ENCODE results near the gene PURA. TPM values are rescaled to one million over a fixed set of nuclear protein-coding genes. Genes with fewer than 3 reads are reported as not detected.

PURA gene
- total and polyA plus RNA-seq, 2 of the 4 experiments (the other 2 are of a cell fraction), result 3.8 to 5.6 TPM

DNA sequence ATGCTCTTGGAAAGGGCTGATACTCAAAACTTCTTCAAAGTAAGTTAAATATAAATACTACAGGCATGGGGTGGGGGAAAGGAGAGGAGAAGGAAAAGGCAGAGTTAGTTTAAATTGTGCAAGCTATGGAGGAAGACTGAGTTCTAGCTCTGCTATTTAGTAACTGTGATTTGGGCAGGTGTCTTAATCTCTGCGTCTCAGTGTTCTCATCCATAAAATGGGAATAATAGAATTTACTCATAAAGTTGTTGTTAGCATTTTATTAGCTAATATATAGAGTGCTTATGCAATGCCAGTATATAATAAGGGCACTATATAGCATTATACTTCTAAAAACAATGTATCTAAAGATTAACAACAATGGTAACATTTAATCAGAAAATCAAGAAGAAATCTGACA is 12.7 kb upstream of the PURA start:
- no CpG with 5 or more reads among the region's 1 CpG for WGBS, 2 experiments (ENCODE audit: extremely low coverage in 2 of 2, insufficient read length in 1 of 2)

More for the DNA sequence above, 12.7 kb upstream of the PURA start:
- Histone ChIP-seq H3K14ac (replicated peaks; ENCODE audit: low read depth, low read length) (no peak overlapping the region), H4K8ac (ENCODE audit: low read depth in 2 of 2, low read length in 2 of 2) (no peak overlapping the region), H2BK5ac (ENCODE audit: low read depth, low read length, poor library complexity, severe bottlenecking) (no peak overlapping the region), H3K4me1 (ENCODE audit: control insufficient read depth, insufficient read depth, low read length) (no peaks in the 10 kb centered on the region), H3K18ac (ENCODE audit: low read depth, low read length) (no peak overlapping the region), H2AK5ac (ENCODE audit: low read depth, low read length) (no peak overlapping the region), H3K79me1 (ENCODE audit: low read depth in 1 of 2, low read length in 2 of 2) (no peaks in the 10 kb centered on the region), H2AK9ac (replicated peaks; ENCODE audit: low read depth, low read length, poor library complexity) (no peak overlapping the region), H3K56ac (ENCODE audit: extremely low read depth, insufficient read depth, low read length) (no peak overlapping the region), H2BK15ac (ENCODE audit: low read depth, low read length) (no peak overlapping the region), H3K4ac (ENCODE audit: low read depth, low read length) (no peak overlapping the region), H4K20me1 (ENCODE audit: insufficient read depth, low read length) (no peaks in the 10 kb centered on the region), H4K5ac (ENCODE audit: low read depth, low read length) (no peak overlapping the region), H2BK20ac (ENCODE audit: low read depth, low read length) (no peak overlapping the region), H2BK120ac (ENCODE audit: low read depth, low read length) (no peak overlapping the region), H3K27ac (ENCODE audit: insufficient read depth, low read length) (no peak overlapping the region), H3K36me3 (ENCODE audit: control insufficient read depth, insufficient read depth, low read length) (no peaks in the 10 kb centered on the region), H3K9ac (ENCODE audit: low read depth, low read length) (no peak overlapping the region), H3K9me1 (ENCODE audit: insufficient read depth, low read length) (no peaks in the 10 kb centered on the region), H4K91ac (ENCODE audit: insufficient read depth, low read depth, low read length) (no peak overlapping the region), H2AFZ (replicated peaks; ENCODE audit: low read length, poor library complexity) (no peak overlapping the region), H3K4me3 (ENCODE audit: insufficient read depth, low read depth, low read length) (no peak overlapping the region), H3K4me2 (ENCODE audit: low read depth, low read length) (no peak overlapping the region), H3K27me3 (ENCODE audit: control insufficient read depth, insufficient read depth, low read length) (peaks cover 11% of the 10 kb centered on the region), H3K9me3 (ENCODE audit: control insufficient read depth, insufficient read depth, low read length) (no peaks in the 10 kb centered on the region), H3K23ac (ENCODE audit: low read depth, low read length) (no peak overlapping the region)
- CTCF ChIA-PET, result no interaction called here
- dilution Hi-C loops (cut with HindIII; ENCODE audit: low sequenced_read_pairs, unreplicated experiment), result no loop called here
- no TSS peak for BruUV-seq (replicated peaks)
- intact Hi-C loops (cut with micrococcal nuclease), result no loop called here
- POLR2A ChIA-PET (ENCODE audit: unreplicated experiment), result no interaction called here
- TF ChIP-seq MAZ (IDR thresholded peaks at IDR 0.05; ENCODE audit: borderline replicate concordance, low read depth, low read length) (no peak), CEBPB (IDR thresholded peaks at IDR 0.05; ENCODE audit: low read depth, low read length) (no peak), FOS (IDR thresholded peaks at IDR 0.05; ENCODE audit: low read depth, low read length) (no peak), POLR2A (IDR thresholded peaks at IDR 0.05; ENCODE audit: low read depth, low read length) (no peak), NFE2L2 (IDR thresholded peaks at IDR 0.05; ENCODE audit: low read depth, low read length) (no peak), SMC3 (IDR thresholded peaks at IDR 0.05; ENCODE audit: low read depth, low read length) (no peak), RCOR1 (IDR thresholded peaks at IDR 0.05; ENCODE audit: insufficient replicate concordance, low read length) (no peak), CHD1 (IDR thresholded peaks at IDR 0.05; ENCODE audit: low read depth, low read length) (no peak), MAFK (IDR thresholded peaks at IDR 0.05; ENCODE audit: low read depth, low read length) (no peak), BHLHE40 (IDR thresholded peaks at IDR 0.05; ENCODE audit: low read depth, low read length) (no peak), RFX5 (IDR thresholded peaks at IDR 0.05; ENCODE audit: low read depth, low read length) (no peak), MXI1 (IDR thresholded peaks at IDR 0.05; ENCODE audit: borderline replicate concordance, low read depth, low read length) (no peak), RAD21 (IDR thresholded peaks at IDR 0.05; ENCODE audit: low read length) (no peak)
- TF ChIP-seq, protein P1, sequence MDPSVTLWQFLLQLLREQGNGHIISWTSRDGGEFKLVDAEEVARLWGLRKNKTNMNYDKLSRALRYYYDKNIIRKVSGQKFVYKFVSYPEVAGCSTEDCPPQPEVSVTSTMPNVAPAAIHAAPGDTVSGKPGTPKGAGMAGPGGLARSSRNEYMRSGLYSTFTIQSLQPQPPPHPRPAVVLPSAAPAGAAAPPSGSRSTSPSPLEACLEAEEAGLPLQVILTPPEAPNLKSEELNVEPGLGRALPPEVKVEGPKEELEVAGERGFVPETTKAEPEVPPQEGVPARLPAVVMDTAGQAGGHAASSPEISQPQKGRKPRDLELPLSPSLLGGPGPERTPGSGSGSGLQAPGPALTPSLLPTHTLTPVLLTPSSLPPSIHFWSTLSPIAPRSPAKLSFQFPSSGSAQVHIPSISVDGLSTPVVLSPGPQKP (IDR thresholded peaks at IDR 0.05; ENCODE audit: borderline replicate concordance, low read depth, low read length), result no peak
- TF ChIP-seq, protein P2, sequence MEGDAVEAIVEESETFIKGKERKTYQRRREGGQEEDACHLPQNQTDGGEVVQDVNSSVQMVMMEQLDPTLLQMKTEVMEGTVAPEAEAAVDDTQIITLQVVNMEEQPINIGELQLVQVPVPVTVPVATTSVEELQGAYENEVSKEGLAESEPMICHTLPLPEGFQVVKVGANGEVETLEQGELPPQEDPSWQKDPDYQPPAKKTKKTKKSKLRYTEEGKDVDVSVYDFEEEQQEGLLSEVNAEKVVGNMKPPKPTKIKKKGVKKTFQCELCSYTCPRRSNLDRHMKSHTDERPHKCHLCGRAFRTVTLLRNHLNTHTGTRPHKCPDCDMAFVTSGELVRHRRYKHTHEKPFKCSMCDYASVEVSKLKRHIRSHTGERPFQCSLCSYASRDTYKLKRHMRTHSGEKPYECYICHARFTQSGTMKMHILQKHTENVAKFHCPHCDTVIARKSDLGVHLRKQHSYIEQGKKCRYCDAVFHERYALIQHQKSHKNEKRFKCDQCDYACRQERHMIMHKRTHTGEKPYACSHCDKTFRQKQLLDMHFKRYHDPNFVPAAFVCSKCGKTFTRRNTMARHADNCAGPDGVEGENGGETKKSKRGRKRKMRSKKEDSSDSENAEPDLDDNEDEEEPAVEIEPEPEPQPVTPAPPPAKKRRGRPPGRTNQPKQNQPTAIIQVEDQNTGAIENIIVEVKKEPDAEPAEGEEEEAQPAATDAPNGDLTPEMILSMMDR (conservative IDR thresholded peaks at IDR 0.05; ENCODE audit: low read depth, low read length), result no peak
- TF ChIP-seq, protein P3, sequence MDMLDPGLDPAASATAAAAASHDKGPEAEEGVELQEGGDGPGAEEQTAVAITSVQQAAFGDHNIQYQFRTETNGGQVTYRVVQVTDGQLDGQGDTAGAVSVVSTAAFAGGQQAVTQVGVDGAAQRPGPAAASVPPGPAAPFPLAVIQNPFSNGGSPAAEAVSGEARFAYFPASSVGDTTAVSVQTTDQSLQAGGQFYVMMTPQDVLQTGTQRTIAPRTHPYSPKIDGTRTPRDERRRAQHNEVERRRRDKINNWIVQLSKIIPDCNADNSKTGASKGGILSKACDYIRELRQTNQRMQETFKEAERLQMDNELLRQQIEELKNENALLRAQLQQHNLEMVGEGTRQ (IDR thresholded peaks at IDR 0.05; ENCODE audit: low read depth, low read length), result no peak
- no peak for ATAC-seq (ENCODE audit: low read depth)
- no peak for DNase-seq
- in situ Hi-C loops (cut with MboI; ENCODE audit: low sequenced_read_pairs), result loop anchor here (25.0 kb wide), 1 partner anchor 464 kb away; the partner anchor contains the start of gene CXXC5
